HG02798 (cell line): ENCODE results near the gene WARS2.

Experiments
- ATAC-seq: cut with Tn5 transposase; IDR thresholded peaks from one replicate; pipeline ENCODE4 v1.9.1; 2021; ENCODE audit warnings: mild to moderate bottlenecking; ENCODE audit not compliant: unreplicated experiment, poor library complexity

WARS2 gene

DNA sequence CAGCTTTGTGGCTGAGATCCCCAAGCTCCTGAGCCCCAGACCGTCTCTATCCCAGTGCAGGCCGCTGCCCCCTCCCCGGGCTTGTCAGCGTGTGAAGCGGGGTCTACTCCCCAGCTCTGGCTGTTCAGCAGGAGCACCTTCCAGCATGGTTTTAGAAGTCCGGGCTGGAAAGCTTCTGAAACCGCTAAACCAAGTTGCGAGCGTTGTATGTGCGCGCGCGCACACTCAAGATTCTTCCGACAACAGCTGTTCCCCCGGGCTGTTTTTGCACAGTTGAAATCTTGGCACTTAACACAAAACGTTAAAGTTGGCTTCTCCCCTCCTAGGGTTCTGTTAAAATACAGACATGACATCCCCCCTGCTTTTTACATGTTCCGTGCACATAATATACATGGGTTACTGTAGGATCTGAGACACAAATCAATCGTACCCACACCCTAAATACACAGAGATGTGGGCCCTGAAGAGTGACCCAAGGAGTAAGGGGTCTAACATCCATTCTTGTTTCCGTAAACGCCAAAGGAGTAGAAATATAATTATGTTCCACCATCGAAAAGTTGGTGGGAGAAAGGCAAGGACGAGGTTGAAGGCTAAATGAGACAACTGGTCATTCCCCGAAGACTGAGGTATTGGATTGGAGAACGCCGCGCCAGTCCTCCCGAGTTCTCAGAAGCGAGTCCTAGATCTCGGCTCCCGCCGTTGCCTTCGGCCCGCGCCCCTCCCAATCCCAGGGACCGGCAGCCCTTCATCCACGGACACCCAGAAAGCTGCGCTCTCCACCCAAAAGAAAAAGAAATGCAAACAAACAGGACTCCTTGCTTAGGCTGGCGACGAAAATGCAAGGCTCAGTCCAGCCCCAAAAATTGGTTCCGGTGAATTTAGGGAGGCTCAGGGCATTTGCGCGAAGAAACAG, 153.6 kb downstream of the WARS2 start:
- no peak for ATAC-seq

DNA sequence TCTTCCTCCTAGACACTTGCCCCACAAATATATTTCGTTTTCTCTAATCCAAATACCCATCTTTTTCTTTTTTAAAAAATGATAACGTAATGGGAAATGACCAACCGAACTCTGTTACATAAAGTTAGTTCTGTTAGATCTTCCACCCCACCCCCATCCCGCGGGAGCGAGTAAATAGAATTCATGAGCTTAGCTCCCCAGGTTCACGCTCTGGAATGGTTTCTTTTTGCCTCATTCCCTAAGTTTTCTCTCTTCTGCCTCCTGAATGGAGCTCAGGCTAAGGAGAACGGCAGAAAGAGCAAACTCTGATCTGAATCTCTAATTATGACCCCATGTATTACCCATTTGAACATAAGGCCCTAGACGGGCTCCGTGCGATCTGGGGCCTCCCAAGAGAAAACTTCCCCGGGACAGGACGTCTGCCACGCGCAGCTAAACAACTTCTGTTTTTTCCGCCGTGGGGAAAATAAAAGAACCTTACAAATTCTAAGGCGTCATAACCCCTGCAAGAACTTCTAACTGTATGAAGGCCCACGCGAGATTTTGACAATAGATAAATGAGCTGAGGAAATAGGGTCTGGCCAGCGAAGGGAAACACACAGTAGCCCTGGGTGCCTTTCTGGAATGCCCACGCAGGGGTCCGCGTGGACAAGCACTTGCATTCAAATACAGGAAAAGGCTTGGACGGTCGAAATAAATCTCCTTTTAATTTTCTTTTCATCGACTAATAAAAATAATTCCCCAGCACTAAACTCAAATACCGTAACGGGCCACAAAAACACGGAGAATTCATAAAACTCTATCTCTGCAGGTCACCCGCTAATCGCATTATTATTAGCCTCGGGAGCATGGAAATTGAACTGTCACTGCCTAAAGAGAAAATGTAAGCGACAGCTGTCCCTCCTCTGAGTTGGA, 154.6 kb downstream of the WARS2 start:
- no peak for ATAC-seq

DNA sequence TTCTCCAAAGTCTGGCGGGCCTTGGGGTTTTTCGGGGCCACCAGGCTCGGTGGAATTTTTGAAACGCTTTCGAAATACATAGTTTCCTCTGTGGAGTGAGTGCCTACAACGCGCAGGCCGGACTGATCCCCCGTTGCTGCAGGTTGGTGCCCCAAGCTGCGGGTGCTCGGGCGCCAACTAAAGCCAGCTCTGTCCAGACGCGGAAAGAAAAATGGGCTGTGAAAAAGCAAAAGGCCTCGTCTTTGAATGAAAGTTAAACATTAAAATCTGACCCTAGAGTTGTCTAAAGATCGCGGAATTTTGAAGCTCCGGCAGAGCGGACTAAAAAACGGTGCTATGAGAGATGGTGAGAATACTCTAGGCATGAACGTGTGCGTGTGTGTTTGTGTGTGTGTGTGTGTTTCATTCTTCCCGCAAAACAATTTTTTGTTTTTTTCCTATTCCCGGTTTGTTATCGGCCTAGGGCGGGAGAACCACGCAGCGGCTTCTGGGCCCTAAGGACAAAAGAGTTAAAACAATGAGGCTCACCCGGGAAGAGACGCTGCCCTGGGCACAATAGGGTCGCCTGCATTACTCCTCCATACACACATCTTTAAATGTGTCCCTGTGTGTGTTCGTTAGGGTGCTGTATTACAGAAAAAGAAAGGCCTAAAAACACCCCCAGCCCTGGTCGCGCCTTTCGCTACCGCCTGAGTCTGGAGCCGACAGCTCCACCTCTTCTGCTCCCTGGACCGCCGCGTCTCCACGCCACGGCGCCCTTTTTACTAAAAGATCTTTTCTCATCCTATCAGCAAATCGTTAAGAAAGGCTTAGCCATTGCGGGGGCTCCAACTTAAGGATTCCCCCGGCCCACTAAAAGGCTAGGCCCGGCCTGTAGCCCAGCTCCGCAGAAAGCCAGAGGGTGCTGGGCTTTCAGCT, 155.5 kb downstream of the WARS2 start:
- ATAC-seq, result no peak

GRCh38 chr1:118984086-118984721, 156.2 kb downstream of the WARS2 start:
- ATAC-seq, result no peak

DNA sequence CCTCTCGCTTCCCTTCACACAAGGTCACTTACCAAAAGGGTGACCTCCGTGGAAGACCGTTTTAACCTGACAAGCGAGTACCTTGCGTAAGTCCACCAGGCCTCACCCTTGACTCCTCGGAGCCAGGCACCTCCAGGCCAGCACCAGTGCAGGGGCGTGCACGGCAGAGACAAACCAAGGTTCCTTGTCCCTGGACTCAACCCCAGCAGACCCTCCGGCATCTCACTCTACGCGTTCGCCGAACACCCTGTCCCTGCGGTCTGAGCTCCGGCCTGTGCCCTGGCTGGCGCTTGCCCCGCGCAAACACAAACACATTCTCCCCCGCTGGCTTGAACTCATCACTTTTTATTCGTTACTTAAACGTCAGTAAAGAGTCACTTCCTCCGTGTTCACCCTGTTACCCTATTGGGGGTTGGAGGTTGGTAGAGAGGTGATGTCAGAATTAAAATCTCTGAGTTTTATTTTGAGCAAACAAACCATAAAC, 156.9 kb downstream of the WARS2 start:
- no peak for ATAC-seq

GRCh38 chr1:118982821-118983557, 157.5 kb downstream of the WARS2 start:
- no peak for ATAC-seq

DNA sequence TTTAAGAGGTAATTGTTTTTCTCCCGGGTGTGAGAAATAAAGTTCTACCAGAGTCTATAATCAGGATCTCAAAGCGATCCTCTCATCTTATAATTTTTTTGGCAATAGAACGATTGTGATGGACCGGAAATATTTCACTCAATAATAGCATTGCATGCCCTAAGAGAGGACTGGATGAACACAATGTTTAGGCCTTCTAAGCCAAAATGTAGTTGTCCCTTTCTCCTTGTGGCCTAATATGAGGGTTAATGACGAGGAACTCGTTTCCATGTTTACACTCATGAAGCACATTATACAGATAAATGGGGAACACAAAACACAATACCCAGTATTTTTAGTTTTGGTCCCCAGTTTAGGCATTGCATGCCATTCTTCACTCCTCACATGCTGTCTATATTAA, 158.2 kb downstream of the WARS2 start:
- no peak for ATAC-seq

DNA sequence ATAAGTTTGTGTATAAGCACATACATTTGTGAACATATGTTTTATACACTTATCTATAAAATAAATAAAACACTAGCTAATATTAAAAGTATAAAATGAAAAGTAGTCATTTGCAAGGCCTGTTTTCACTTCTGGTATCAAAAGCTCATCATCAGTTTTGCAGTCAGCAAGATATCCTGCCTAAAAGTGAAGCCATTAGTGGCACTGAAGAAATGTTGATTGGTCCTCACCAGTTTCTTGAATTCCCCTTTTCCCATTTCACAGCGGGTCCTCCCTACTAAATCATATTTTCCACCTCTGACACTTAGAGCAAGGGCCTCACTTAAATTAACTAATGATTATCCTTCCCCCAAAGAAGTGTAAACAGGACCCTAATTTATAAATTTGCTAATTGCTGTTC, 159.0 kb downstream of the WARS2 start:
- ATAC-seq, result no peak
